ENCODE results near the gene APBB3. TPM values are rescaled to one million over a fixed set of nuclear protein-coding genes. Genes with fewer than 3 reads are reported as not detected.

APBB3 gene
- total RNA-seq, 1 donor from 2014 or later = 31.9 TPM

Other genes starting within 250 kb of the APBB3 start
- gene HBEGF, start 218.0 kb downstream of the APBB3 start, total RNA-seq = 5.6 TPM
- 0.13 TPM for gene SLC4A9, start 204.4 kb downstream of the APBB3 start, total RNA-seq
- gene ANKHD1, start 162.8 kb downstream of the APBB3 start, total RNA-seq = 201 TPM
- gene EIF4EBP3, start 16.9 kb downstream of the APBB3 start, total RNA-seq = 25.9 TPM
- 37.8 TPM for gene SRA1, start 7.1 kb downstream of the APBB3 start, total RNA-seq
- 71.8 TPM for gene SLC35A4, start 230 bp upstream of the APBB3 start, total RNA-seq
- 17.3 TPM for gene CD14, start 68.6 kb upstream of the APBB3 start, total RNA-seq
- 24.1 TPM for gene TMCO6, start 74.9 kb upstream of the APBB3 start, total RNA-seq
- 48.1 TPM for gene NDUFA2, start 83.0 kb upstream of the APBB3 start, total RNA-seq
- 78.8 TPM for gene IK, start 83.2 kb upstream of the APBB3 start, total RNA-seq
- gene WDR55, start 100.3 kb upstream of the APBB3 start, total RNA-seq = 26.3 TPM
- 2.7 TPM for gene DND1, start 109.0 kb upstream of the APBB3 start, total RNA-seq
- 57.0 TPM for gene HARS1, start 126.8 kb upstream of the APBB3 start, total RNA-seq
- gene HARS2, start 126.9 kb upstream of the APBB3 start, total RNA-seq = 34.0 TPM
- 58.5 TPM for gene ZMAT2, start 135.8 kb upstream of the APBB3 start, total RNA-seq
- gene PCDHA1, start 221.5 kb upstream of the APBB3 start, total RNA-seq = not detected
- gene PCDHA2, start 230.3 kb upstream of the APBB3 start, total RNA-seq = not detected
- gene PCDHA3, start 236.5 kb upstream of the APBB3 start, total RNA-seq = 0.31 TPM
- gene PCDHA4, start 242.5 kb upstream of the APBB3 start, total RNA-seq = 1.5 TPM

Measured in ureter (tissue), 1 donor.